Measurements from ENCODE around the gene THSD4. TPM values are rescaled to one million over a fixed set of nuclear protein-coding genes. Genes with fewer than 3 reads are reported as not detected.

The THSD4 gene
- polyA plus RNA-seq, 1 experiment = 18.8 TPM

DNA sequence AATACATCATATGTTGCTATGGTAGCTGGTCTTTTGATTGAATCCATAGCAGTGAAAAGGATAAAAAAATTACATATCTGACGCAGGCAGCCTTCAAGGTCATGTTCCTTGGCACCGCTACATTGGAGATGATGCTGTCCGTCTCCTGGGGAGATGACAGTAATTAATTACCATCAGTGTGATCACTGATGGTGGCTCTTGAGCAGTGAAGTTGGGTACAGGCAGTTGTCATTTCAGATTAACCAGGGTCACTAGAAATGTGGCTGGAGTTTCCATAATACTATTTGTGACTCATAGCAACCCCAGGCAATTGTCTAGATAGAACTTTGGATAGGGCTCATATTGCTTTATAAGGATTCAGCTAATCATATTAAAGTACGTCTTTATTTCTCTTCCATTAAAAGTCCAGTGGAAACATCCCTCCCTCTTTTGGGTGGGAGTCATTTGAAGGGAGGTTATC is 136.3 kb downstream of the THSD4 start:
- ChIA-PET POLR2A (no interaction called here), CTCF (interaction anchor here (0.6 kb wide), 1 partner anchor 115 kb away, joined by 3 read pairs; no protein-coding TSS in a partner anchor)
- Histone ChIP-seq H3K4me3 (ENCODE audit: low read depth, low read length) (no peak overlapping the region), H3K27me3 (ENCODE audit: control insufficient read depth, insufficient read depth, low read length) (no peaks in the 10 kb centered on the region), H3K36me3 (ENCODE audit: control insufficient read depth, insufficient read depth, low read length) (no peaks in the 10 kb centered on the region; the same call in 1 of the 2 replicates)
- TF ChIP-seq, protein P1, sequence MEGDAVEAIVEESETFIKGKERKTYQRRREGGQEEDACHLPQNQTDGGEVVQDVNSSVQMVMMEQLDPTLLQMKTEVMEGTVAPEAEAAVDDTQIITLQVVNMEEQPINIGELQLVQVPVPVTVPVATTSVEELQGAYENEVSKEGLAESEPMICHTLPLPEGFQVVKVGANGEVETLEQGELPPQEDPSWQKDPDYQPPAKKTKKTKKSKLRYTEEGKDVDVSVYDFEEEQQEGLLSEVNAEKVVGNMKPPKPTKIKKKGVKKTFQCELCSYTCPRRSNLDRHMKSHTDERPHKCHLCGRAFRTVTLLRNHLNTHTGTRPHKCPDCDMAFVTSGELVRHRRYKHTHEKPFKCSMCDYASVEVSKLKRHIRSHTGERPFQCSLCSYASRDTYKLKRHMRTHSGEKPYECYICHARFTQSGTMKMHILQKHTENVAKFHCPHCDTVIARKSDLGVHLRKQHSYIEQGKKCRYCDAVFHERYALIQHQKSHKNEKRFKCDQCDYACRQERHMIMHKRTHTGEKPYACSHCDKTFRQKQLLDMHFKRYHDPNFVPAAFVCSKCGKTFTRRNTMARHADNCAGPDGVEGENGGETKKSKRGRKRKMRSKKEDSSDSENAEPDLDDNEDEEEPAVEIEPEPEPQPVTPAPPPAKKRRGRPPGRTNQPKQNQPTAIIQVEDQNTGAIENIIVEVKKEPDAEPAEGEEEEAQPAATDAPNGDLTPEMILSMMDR (IDR thresholded peaks at IDR 0.05; ENCODE audit: insufficient read depth, low read depth, low read length) = no peak
- DNase-seq (ENCODE audit: low read depth) = no peak

DNA sequence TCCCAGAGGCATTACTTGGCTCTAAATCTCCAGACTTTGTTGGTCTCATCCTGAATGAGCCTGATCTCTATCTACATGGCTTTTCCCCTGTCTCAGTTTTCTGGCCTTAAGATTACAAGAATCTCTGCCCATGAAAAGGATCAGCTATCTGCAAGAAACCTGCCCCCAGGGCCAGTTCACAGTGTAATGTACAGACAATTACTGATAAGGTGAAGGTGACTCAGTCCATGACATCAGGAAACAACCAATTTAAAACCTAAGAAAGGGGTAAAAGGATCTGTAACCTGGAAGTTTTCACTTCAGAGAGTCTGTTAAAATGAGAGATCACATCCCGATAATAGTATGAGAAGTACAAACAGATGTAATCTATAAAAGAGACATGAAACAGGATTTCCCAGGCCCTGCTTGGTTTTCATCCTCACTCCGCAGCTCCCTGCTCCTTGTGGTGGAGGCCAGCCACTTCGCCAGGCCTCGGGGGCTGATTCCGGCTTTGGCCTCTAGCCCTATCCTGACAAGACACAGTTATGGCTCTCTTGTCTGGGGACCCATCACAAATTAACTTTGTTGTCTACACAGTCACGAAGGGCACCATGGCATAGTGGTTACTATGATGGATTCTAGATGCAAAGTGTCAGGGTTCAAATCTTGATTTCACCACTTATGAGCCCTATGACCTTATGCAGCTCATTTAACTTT is 136.9 kb downstream of the THSD4 start:
- ChIA-PET POLR2A (no interaction called here), CTCF (interaction anchor here (0.6 kb wide), 1 partner anchor 116 kb away, joined by 3 read pairs; no protein-coding TSS in a partner anchor)
- no peak for DNase-seq (ENCODE audit: low read depth)
- H3K4me3 ChIP-seq (ENCODE audit: low read depth, low read length) = no peak overlapping the region
- H3K36me3 ChIP-seq (ENCODE audit: control insufficient read depth, insufficient read depth, low read length) = peaks cover under 1% of the 10 kb centered on the region
- no peaks in the 10 kb centered on the region for H3K27me3 ChIP-seq (ENCODE audit: control insufficient read depth, insufficient read depth, low read length)
- TF ChIP-seq, protein P1 (IDR thresholded peaks at IDR 0.05; ENCODE audit: insufficient read depth, low read depth, low read length) = peak; percentile 26; the same call in 1 of the 2 replicates

DNA sequence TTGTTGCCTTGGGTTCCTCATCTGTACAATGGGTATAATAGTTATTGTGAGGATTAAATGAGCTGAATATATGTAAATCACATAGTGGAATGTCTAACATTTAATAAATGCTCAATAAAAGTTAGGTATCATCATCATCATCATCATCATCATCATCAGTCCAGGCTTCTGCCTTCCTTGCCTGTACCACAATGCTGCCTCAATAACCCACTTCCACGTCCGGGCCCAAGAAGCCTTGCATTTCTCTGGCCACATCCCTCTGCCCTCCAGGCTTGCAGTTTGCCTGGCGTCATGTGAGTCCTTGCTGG is 137.4 kb downstream of the THSD4 start:
- TF ChIP-seq, protein P1 (IDR thresholded peaks at IDR 0.05; ENCODE audit: insufficient read depth, low read depth, low read length) = no peak
- peaks cover 1% of the 10 kb centered on the region for H3K36me3 ChIP-seq (ENCODE audit: control insufficient read depth, insufficient read depth, low read length)
- POLR2A ChIA-PET = no interaction called here
- DNase-seq (ENCODE audit: low read depth) = no peak
- H3K27me3 ChIP-seq (ENCODE audit: control insufficient read depth, insufficient read depth, low read length) = no peaks in the 10 kb centered on the region
- CTCF ChIA-PET = no interaction called here
- no peak overlapping the region for H3K4me3 ChIP-seq (ENCODE audit: low read depth, low read length)

DNA sequence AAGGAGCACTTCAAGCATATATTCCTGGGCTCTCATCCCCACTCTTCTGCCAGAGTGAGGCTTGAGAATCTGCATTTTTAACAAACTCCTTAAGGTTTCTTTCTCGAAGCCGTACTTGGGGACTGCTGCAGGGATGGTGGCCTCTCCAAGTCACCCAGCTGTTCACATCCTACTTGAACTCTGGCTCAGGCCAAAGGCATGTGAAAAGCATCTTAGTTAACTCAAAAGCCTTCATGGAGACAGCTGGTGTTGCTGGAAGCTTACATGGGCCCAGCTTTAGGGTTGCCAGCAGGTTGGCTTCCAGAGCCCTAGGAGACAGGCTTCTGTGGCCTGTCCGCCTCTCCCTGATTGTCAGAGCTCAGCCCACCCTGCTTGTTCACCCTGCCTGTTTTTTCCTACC is 139.2 kb downstream of the THSD4 start:
- no peak for DNase-seq (ENCODE audit: low read depth)
- no peak overlapping the region for H3K4me3 ChIP-seq (ENCODE audit: low read depth, low read length)

DNA sequence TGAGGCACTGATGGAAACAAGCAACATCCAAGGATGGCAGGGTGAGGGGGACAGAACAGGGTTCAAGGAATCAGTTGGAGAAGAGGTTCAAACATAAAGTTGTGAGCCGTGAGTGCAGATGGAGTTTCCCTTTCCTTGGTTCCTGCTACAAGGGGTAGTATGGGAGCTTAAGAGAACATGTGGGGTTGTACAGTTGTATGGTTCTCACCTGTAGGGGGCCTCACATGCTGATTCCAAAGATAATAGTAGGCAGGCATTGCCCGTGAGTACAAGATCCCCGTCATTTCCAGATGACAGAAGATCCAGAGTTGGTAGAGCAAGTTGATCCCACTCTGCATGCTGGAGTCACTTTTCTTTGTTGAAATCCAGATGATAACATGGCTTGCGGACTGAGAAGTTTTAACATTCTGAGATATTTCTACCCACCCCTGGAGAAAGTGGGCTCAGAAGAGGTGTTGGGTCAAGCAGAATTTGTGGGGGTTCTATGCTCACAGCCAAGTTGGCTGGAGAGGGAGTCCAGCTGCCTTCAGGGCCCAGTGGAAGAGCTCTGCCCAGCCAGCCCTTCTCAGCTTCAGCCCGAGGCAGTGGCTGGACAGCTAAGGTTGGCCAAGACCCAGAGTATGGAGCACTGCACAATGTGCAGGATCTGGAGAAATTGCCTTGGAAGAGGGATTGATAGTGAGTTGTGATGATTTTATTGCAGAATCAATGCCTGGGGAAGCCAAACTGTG is 141.8 kb downstream of the THSD4 start:
- CTCF ChIA-PET = interaction anchor here (1.7 kb wide), 1 partner anchor 17 kb away, joined by 5 read pairs; no protein-coding TSS in a partner anchor

More for the DNA sequence above, 139.2 kb downstream of the THSD4 start:
- POLR2A ChIA-PET = interaction anchor here (0.6 kb wide), 1 partner anchor 104 kb away, joined by 5 read pairs; no protein-coding TSS in a partner anchor
- Histone ChIP-seq H3K27me3 (ENCODE audit: control insufficient read depth, insufficient read depth, low read length) (no peaks in the 10 kb centered on the region), H3K36me3 (ENCODE audit: control insufficient read depth, insufficient read depth, low read length) (peaks cover 1% of the 10 kb centered on the region)
- TF ChIP-seq, protein P1 (IDR thresholded peaks at IDR 0.05; ENCODE audit: insufficient read depth, low read depth, low read length) = no peak
- CTCF ChIA-PET = interaction anchor here (1.5 kb wide), 1 partner anchor 10 kb away, joined by 4 read pairs; no protein-coding TSS in a partner anchor

More for the DNA sequence above, 141.8 kb downstream of the THSD4 start:
- H3K36me3 ChIP-seq (ENCODE audit: control insufficient read depth, insufficient read depth, low read length) = peaks cover 1% of the 10 kb centered on the region
- TF ChIP-seq, protein P1 (IDR thresholded peaks at IDR 0.05; ENCODE audit: insufficient read depth, low read depth, low read length) = no peak
- no peak for DNase-seq (ENCODE audit: low read depth)
- H3K27me3 ChIP-seq (ENCODE audit: control insufficient read depth, insufficient read depth, low read length) = no peaks in the 10 kb centered on the region
- H3K4me3 ChIP-seq (ENCODE audit: low read depth, low read length) = no peak overlapping the region
- POLR2A ChIA-PET = no interaction called here

Data from BJ (cell line).